ENCODE measurements around the gene ALAD.

ALAD gene

DNA sequence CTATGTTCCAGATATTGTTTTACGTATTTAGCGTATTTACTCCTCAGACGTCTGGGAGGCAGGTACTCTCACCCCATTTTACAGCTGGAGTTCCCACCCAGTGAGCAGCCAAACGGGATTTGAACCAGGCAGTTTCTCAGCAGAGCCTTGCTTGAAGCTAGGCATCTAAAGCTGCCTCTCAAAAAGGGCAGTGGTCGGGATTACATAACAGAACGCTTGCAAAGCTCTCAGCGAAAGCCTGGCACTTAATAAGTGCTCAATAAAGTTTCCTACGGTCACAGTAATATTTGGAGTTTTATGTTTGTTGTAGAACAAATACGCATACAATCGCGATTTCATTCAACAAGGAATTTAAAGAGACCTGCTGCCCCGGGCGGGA lies 52.0 kb downstream of the ALAD start:
- DNase-seq (ENCODE audit: low read depth in 2 of 2) = no peak

DNA sequence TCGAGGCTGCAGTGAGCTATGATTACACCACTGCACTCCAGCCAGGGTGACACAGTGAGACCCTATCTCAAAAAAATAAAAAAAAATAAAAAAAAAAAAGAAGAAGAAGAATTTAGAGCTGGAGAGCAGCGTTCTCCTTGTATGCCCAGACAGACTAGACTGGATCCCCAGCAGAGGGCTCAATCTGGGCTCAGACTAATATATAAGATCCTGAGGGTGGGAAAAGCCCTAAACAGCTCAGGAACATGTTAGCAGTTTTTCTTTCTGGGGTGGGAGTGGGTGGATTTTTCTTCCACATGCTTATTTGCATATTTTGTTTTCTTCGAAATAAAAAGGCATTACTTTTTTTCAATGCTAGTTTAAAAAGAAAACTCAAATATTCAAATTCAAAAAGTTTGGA lies 52.6 kb downstream of the ALAD start:
- no peak for DNase-seq (ENCODE audit: low read depth in 2 of 2)

DNA sequence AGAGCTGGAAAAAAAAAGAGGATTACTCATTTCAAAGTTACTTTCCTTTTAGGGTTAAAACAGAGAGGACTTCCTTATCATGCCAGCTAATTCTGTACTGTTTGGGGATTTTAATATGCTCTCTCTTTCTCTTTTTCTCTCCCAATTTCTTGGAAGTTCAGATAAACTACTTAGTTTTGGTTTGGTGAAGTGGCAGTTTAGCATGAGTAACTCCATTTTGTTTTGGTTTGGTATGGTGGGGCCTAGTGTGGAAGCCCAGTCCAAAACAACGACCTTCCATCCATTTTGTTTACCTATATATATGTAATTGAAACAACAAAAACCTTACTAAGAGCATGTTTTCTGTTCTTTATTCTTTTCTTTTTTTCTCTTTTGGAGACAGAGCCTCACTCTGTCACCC lies 55.4 kb downstream of the ALAD start:
- DNase-seq (ENCODE audit: low read depth in 2 of 2) = no peak

GRCh38 chr9:113345190-113345589 lies 55.9 kb downstream of the ALAD start:
- no peak for DNase-seq (ENCODE audit: low read depth in 2 of 2)

DNA sequence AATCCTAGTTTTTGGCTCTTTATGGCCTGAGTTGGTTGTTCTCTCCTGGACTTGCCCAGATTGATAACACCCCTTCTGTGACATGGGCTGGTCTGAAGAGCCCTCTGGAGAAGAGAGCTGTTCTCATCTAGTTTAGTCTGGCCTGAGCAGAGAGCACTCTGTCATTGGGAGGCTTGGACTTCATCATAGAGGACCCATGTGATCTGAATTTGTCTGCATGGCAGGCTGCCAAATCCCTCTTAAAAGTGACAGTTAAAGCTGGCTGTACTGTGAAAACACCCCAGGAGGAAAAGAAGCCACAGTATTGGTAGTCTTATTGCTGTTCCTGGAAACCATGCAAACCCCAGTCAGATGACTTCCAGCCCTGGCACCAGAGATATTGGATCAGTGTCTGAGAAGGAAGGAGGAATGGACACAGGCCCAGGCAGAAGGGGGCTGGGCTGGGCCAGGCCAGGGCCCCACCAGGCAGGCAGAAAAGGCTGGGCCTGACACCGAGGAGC lies 57.3 kb downstream of the ALAD start:
- no peak for DNase-seq (ENCODE audit: low read depth in 2 of 2)

DNA sequence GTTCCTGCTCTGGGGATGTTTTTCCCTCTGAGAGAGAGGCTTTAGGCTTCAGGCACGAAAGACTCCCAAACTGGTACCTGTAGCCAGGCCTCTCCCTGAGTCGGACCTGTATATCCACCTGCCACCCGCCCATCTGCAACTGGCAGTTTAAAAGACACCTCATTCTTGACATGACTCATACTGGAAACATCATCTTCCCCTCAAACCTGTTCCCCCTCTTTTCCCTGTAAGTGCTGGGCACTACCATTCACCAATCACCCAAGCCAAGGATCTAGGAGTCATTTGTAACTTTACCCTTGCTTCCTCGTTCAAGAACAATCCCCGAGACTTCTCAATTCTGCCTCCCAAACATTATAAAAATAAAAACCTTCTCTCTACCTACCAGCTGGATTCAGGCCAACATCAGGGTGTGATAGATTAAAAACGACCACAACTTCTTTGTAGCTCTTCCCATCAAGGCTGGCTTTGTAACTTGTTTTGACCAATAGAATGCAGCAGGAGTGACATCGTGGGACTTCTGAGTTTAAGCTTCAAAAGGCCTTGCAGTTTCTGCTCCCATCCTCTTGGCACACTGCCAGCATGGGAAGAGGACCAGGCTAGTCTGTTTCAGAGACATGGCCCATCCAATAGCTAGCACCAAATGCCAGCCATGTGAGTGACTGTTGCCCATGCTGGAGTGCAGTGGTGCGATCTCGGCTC lies 59.2 kb downstream of the ALAD start:
- no peak for DNase-seq (ENCODE audit: low read depth in 2 of 2)

GRCh38 chr9:113340011-113340699 lies 60.9 kb downstream of the ALAD start, which contains the start of gene WDR31:
WDR31 (minus strand) TSS chr9:113340275; CDS start chr9:113332022, 8,253 bp downstream.
- DNase-seq (ENCODE audit: low read depth in 2 of 2) = peak; percentile 56 to 72

DNA sequence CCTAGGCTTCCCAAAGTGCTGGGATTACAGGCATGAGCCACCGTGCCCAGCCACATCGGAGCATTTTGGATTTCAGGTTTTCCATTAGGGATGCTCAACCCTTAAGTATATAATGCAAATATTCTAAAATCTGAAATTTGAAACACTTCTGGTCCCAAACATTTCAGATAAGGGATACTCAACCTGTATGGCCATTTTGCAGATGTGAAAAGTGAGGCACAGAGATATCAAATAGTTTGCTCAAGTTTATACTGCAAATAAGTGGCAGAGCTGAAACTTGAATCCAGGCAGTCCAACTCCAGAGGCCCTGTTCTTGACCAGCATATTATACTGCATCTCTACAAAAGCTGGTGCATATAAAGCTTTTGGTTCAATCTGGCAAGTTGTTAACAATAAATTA lies 63.4 kb downstream of the ALAD start:
- no peak for DNase-seq (ENCODE audit: low read depth in 2 of 2)

All from stimulated activated CD4-positive, alpha-beta T cell treated with anti-CD3 and anti-CD28 coated beads, Interleukin-1b, Interleukin-23, amount 100 ng/mL, for 1 hour (primary cell).